Fibroblast of skin of left quadriceps (primary cell): ENCODE data around the gene FLT3LG.
"Not testable (repeated sequence)": the region's sequence is repeated elsewhere in the genome, so short reads cannot be mapped to it uniquely, and the experiment has no call there.

Source experiments
- DNase-seq, 2 experiments: peaks; one replicate each; pipeline ENCODE4 v3.0.0-alpha.2; 2013; ENCODE audit warnings: low read depth in 2 of 2

Gene FLT3LG

DNA sequence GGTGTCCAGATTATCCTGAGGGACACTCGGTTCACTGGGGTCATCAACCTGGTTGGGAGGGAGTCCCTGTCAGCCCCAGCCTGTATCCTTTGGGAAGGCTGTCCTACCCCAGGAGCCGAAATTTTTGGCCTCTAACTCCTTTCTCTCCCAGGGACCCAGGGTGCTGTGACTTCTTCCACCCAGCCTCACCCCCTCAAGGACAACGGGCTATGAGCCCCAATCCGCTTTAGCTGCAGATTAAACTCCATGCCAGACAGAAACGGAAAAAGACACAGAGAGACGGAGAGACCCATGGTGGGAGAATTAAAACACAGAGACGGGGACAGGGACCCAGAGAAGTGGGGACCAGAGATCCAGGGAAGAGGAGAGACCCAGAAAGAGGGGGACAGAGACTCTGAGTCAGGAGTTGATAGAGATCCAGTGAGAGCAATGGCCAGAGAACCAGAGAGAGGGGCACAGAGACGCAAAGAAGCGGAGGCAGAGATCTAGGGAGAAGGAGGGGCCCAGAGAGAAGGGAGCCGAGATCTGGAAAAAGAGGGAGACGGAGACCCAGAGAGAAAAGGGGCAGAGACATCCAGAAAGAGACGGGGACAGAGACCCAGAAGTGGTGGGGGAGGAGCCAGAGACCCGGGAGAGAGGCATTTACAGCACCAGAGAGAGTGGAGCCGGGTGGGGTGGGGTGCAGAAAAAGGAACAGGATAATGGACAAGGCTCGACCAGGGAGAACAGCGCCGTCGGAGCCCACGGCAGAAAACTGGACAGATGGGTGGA, 33.4 kb upstream of the FLT3LG start:
- DNase-seq = no peak

DNA sequence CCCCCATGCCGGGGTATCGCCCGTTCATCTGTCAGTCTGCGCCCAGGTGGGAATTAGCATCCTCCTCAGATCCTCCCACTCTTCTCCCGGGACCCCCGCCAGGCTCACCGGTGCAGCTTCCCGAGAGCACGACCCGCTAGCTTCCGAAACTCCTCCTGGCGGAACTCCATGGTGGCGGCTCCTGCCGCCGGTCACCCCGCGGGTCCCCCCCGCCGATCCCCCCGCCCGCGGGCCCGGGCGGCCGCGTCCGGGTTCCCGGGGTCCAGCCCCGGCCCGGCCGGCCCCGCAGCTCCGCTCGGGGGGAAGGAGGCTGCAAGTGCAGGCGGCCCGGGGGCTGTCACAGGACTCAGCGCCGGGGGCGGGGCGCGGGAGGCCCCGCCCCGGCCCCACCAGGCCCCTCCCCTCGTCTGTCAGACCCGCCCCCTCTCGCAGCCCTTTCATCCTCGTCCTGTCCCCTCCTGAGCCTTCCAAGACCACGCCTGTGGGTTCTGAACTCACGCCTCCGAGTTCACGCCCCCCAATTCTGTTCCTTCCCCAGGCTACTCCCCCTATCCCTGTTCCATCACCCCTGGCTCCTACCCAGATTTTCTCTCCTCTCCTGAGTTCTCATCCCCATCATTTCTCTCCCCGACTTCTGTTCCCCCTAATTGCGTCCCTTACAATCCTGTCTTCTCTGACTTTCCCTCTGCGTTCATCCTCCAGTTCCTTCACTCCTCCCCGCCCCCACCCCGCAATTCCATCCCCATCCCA, 32.6 kb upstream of the FLT3LG start, which contains the start of gene SLC17A7:
TSS of gene SLC17A7 (minus strand) at position 318 of the 750 bp plus-strand sequence. CDS start at position 170, 148 bp downstream.
- no peak for DNase-seq

DNA sequence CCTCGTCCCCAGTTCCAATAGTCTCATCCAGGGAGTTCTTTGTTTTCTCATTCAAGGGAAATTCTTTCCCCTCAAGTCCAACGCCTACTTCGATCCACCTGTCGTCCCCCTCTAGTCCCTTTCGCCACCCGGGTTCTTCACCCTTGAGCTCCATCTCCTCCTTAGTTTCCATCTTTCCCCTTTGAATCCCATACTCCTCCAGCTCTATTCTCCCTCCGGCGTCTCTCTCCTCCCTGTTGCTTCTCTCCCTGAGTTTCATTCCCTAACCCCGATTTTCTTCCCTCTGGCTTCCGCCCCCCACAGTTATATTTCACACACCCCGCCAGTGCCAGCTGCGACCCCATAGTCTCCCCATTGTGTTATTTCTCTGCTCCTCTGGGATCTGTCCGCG, 32.1 kb upstream of the FLT3LG start:
- DNase-seq = no peak

DNA sequence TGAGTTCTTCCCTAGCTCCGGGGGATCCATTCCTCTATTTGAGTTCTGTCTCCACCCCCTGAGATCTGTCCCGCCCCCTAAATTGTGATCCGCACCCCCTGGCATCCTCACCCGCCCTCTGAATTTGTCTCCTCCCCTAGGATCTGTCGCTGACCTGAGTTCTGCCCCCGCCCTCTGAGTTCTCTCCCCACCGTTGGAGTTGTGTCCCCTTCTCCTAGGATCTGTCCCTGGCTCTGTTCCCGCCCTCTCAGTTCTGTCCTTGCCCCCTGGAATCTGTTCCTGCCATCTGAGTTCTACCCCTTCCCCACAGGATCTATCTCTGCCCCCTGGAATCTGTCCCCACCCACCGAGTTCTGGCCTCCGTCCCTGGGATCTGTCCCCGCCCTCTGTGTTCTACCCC, 31.7 kb upstream of the FLT3LG start:
- DNase-seq = no peak

DNA sequence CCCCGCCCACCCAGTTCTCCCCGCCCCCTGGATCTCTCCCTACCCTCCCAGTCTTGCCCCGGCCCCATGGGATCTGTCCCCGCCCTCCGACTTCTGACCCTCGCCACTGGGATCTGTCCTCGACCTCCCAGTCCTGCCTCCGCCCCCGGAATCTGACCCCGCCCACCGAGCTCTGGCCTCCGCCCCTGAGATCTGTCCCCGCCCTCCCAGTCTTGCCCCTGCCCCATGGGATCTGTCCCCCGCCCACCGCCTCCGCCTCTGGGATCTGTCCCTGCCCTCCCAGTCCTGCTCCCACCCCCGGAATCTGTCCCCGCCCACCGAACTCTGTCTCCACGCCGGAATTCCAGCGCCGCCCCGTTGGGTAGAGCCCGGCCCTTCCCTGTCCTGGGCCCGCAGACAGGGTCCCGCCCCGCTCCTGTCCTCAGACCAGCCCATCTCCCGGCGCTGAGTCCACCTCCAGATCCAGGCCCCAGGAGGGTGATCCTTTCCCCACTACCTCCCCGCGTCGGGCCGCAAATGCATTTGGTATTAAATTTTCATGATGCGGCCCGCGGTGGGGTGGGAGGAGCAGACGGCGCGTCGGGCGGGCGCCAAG, 31.1 kb upstream of the FLT3LG start:
- DNase-seq = peak; percentile 63 to 65

DNA sequence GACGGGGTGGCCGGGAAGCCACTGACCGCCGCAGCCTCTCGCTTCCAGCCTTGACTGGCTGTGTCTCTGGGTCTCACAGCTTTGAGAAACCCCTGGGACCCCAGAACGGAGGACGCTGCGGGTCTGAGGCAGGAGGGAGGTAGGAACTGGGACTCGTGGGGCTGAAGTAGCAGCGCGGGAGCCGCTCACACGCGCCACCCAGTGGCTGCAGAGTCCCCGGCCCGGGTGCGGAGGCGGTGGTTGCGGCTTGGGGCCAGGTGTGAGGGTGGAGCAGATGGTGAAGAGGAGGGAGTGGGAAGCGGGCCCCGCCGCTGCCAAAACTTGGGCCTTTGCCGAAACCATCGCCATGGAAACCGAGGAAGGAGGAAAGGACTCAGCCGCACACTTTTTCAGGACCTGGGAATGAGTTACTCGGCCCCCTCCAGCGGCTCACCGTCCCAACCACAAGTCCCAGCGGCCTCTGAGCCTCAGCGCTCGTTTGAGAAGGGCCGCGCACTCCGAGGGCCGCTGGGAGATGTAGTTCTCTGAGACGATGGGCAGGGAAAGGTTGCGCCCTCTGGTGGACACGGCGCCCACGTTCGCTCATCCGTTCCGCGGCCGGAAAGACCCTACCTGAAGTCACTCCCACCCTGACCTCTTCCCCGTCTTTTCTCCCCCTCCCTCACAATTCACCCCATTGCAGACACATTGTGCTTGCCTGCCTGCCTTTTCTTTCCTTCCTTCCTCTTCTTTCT, 30.5 kb upstream of the FLT3LG start:
- peak; percentile 89 to 90 for DNase-seq

DNA sequence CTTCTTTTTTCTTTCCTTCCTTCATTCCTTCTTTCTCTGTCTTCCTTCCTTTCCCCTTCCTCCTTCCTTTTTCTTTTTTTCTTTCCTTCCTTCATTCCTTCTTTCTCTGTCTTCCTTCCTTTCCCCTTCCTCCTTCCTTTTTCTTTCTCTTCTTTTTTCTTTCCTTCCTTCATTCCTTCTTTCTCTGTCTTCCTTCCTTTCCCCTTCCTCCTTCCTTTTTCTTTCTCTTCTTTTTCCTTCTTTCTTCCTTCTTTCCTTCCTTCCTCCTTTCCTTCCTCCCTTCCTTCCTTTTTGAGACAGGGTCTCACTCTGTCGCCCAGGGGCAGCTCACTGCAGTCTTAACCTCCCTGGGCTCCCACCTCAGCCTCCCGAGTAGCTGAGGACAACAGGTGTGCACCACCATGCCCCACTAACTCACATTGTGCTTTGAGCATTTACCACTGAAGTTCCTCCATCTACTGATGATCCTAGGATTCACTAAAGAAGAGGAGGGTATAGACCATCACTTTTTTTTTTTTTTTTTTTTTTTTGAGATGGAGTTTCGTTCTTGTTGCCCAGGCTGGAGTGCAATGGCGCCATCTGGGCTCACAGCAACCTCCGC, 29.8 kb upstream of the FLT3LG start:
- not testable (repeated sequence) for DNase-seq

DNA sequence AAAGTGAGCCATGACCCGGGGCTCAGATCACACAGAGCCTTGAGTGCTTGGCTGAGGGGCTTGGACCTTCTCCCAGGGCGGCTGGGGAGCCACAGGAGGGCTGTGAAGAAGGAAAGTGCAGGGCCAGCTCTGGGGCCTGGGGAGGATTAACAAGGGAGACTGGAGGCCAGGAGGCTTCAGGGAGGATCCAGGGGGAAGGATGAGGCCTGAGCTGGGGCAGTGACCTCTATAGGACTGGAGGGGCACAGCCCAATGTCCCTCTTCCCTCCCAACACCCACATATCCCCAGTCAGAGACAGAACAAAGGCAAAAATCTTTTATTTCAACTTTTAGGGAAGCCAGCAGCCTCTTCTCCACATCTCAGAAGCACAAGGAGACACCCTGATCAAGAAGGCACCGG, 28.0 kb upstream of the FLT3LG start:
- DNase-seq = no peak

DNA sequence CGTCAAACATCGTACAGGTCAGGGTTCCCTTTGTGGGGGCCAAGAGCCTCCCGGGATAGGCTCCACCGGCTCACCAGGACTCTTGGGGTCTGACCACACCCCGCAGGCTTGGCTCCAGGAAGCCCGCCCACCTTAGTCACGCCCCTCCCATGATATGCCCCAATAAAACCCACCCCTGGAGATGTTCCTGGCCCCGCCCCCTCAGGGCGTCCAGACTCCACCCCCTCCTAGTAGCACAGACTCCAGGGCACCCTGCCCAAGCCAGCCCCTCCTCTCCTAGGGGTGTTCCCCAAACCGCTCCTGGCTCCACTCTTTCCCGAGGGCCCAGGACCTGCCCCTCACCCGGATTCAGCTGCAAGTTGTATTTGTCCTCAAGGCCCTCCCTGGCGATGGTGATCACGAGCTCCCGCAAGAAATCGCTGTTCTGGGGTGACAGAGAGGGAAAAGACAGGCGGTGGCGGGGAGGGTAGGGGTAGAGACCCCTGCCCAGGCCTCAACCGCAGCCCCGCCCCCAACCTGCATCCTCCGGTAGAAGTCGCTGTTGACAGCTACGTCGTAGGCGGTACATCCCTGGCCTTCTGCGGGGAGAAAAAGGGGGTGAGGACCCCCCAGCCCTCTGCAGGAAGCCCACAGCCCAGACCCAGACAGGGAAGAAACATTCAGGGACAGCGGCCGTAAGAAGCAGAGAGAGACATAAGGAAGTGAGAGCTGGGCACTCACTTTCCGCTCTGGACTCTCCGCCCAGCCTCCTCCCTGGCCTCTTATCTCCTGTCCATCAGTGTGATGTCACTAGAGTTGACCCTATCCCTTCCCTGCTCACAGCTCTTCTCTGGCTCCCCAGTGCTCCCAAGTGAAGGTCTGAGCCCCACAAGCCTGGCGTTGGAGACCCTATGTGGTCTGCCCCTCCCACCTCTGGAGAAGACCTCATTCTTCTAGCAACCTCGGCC, 26.3 kb upstream of the FLT3LG start:
- no peak for DNase-seq

DNA sequence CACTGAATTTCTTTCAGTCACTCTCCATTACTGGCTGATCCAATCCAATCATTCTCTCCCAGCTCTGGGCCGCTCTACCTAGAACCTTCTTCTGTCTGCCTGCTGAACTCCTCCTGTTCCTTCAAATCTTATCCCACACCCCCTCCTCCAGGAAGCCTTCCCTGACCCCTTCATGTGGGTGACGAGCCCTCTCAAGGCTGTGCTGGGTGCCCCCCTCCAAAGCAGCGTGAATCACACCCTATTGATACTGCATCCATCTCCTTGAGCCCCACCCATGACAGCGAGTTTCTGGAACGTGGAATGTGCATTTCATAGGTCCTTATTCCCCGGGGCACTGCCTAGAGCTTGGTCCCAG, 25.6 kb upstream of the FLT3LG start:
- DNase-seq = no peak

DNA sequence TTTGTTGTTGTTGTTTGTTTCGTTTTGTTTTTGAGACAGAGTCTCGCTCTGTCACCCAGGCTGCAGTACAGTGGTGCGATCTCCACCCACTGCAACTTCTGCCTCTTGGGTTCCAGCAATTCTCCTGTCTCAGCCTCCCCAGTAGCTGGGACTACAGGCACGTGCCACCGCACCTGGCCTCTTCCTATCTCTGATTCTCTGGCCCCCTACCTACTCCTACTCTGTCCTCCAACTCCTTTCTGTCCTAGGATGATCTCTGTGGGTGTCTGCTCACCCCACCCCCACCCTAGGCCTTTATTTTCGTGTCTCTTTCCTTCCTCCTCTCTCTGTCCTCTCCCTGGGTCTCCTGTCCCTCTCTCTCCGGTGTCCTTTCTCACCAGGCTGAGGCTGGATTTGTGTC, 23.6 kb upstream of the FLT3LG start:
- no peak for DNase-seq

DNA sequence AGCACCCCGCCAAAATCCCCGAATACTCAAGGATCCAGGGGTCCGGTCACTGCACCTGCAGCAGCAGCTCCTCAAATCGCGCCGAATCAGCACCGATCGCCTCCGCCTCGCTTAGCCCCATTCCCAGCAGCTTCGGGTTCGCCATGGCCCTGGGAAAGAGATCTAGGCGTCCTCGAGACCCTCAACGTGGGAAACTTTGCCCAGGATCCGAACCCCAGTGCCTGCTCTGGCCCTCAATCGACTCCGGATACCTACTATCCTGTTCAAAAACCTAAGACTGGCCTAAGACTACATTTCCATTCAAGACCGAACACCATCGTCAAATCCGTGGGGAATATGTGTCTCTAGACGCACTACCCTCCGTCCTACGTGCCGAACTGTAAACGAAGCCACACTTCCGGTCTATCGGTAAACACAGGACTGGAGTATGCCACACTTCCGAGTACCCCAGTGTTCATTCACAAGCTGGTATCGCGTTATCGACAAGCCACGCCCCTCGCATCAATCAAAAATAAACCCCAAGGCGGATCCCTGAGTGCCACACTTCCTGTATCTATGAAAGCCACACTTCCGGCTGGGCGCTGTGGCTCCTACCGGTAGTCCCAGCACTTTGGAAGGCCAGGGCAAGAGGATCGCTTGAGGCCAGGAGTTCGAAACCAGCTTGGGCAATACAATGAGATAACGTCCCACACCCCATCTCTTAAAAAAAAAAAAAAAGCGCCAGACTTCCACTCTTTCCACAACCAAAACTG, 22.4 kb upstream of the FLT3LG start, which contains the start of gene PIH1D1:
TSS of gene PIH1D1 (minus strand) at position 385 of the 752 bp plus-strand sequence. CDS start at position 145, 240 bp downstream.
- peak; percentile 99 for DNase-seq

DNA sequence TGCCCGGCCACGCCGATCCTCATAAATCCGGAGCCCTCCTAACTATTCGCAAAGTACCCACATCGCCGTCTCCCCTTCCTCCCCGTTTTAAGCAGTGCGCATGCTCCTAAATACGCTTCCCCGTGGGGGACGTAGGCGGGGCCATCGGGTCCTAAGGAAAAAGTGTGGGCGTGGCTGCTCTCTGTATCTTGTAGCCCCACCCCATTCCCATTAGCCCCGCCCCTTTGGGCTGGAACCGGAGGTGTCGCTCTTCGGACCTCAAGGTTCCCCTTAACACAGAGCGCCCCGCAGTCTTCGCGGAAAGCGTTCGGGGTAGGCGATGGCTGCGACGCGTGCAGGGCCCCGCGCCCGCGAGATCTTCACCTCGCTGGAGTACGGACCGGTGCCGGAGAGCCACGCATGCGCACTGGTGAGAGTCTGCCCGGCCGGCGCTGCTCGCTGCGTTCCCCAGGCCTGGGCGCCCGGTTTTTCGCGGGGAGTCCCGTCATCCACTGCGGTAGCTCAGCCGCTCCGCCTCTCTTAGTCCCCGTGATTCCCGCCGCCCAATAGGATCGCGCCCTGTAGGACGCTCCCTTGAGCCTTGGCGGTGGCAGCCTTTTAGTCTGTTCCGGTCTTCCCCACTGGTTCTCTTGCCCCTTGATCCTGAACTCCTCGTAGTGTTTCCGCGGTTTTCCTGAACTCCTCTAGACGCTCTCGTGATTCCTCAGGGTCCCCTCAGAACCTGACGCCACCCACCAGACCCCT, 20.8 kb upstream of the FLT3LG start, which contains the start of gene ALDH16A1:
TSS of gene ALDH16A1 (plus strand) at position 213 of the 744 bp plus-strand sequence. CDS start at position 320, 107 bp downstream.
- peak; percentile 94 to 96 for DNase-seq

DNA sequence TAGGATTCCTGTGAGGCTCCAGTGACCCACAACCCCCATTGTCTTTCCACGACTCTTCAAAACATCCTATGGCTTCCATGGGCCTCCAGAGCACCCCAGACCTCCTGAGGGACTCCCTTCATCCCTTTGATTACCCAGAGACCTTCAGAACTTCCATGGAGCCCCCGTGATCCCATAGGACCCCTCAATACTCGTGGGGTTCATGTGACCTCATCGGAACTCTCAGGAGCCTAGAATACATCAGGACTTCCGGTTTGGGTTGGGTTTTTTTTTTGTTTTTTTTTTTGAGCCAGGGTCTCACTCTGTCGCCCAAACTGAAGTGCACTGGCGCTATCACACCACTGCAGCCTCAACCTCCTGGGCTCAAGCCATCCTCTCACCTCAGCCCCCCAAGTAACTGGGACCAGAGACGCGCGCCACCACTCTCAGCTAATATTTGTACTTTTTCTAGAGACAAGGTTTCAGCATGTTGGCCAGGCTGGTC, 20.2 kb upstream of the FLT3LG start:
- no peak for DNase-seq

DNA sequence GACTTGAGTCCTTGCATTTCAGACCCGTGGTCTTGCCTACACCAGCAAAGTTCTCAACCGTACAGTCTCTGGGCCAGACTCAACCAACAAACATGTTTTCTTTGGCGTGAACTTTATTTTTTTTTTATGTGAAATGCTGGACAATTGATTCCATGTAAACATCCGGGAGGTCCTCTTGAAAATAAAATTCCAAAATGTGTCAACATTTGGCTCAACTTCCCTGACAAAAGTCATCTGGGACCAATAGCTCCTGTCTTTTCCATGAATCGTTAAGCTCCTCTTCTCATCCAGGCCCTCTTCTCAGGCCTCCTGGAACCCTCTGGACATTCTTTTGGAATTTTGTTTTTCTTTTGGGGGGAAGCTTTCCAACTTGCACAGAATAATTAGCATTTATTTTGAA, 18.2 kb upstream of the FLT3LG start:
- no peak for DNase-seq

DNA sequence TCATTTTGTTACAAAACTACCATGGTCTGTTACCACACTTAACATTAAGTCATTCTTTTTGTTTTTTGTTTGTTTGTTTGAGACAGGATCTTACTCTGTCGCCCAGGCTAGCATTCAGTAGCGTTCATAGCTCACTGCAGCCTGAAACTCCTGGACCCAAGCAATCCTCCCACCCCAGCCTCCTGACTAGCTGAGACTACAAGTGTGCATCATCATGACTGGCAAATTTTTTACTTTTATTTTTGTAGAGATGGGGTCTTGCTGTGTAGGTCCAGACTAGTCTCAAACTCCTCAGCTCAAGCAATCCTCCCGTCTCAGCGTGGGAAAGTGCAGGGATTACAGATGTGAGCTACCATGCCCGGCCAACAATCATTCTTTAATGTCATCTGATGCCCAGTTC, 17.7 kb upstream of the FLT3LG start:
- DNase-seq = no peak

DNA sequence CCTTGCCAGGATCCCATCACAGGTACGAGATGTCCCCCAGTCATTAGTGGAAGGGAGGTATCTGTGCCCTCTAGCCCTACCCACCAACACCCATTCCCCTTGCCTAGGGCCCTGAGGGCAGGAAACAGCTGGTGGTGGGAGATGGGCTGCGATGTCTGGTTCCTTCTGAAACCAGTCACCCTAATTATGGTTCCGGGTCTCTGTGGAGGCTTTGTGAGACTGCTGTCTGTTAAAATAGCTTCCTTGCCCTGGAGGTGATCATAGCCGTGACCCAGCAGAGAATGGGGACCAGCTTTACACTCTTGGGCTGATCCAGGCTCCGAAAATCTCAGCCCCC, 15.5 kb upstream of the FLT3LG start:
- no peak for DNase-seq

DNA sequence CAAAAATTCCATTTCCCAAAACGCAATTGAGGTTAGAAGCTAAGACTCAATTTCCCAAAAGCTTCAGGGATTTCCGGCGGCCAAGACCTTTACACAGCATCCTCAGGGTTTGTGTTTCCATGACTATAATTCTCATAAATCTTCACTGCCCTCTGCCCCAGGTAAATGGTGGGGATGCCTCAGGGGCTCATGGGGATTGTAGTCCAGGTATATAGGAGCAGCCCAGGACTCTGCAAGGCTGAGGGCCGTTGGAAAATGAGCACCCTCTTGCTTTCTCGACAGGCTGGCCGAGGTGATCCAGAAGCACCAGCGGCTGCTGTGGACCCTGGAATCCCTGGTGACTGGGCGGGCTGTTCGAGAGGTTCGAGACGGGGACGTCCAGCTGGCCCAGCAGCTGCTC, 14.6 kb upstream of the FLT3LG start:
- DNase-seq = no peak

DNA sequence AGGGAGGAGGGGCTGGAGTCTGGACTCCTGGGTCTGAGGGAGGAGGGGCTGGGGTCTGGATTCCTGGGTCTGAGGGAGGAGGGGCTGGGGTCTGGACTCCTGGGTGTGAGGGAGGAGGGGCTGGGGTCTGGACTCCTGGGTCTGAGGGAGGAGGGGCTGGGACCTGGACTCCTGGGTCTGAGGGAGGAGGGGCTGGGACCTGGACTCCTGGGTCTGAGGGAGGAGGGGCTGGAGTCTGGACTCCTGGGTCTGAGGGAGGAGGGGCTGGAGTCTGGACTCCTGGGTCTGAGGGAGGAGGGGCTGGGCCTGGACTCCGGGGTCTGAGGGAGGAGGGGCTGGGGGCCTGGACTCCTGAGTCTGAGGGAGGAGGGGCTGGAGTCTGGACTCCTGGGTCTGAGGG, 12.9 kb upstream of the FLT3LG start:
- not testable (repeated sequence) for DNase-seq
